Stimulated activated CD4-positive, alpha-beta T cell treated with anti-CD3 and anti-CD28 coated beads, Interleukin-12 subunit alpha, Interleukin-12 subunit beta, amount 100 ng/mL, for 48 hours (primary cell): ENCODE measurements around the gene ARHGEF26.
A peak's percentile ranks its signal among the peaks of the same experiment; 100 is the strongest.
"Not testable (repeated sequence)": the region's sequence is repeated elsewhere in the genome, so short reads cannot be mapped to it uniquely, and the experiment has no call there.

Experiments used
- DNase-seq, 3 donors: peaks; one replicate each; pipeline ENCODE4 v3.0.0-alpha.2; 2020; ENCODE audit warnings: low read depth in 2 of 3, low spot score in 1 of 3

Gene ARHGEF26, protein sequence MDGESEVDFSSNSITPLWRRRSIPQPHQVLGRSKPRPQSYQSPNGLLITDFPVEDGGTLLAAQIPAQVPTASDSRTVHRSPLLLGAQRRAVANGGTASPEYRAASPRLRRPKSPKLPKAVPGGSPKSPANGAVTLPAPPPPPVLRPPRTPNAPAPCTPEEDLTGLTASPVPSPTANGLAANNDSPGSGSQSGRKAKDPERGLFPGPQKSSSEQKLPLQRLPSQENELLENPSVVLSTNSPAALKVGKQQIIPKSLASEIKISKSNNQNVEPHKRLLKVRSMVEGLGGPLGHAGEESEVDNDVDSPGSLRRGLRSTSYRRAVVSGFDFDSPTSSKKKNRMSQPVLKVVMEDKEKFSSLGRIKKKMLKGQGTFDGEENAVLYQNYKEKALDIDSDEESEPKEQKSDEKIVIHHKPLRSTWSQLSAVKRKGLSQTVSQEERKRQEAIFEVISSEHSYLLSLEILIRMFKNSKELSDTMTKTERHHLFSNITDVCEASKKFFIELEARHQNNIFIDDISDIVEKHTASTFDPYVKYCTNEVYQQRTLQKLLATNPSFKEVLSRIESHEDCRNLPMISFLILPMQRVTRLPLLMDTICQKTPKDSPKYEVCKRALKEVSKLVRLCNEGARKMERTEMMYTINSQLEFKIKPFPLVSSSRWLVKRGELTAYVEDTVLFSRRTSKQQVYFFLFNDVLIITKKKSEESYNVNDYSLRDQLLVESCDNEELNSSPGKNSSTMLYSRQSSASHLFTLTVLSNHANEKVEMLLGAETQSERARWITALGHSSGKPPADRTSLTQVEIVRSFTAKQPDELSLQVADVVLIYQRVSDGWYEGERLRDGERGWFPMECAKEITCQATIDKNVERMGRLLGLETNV

DNA sequence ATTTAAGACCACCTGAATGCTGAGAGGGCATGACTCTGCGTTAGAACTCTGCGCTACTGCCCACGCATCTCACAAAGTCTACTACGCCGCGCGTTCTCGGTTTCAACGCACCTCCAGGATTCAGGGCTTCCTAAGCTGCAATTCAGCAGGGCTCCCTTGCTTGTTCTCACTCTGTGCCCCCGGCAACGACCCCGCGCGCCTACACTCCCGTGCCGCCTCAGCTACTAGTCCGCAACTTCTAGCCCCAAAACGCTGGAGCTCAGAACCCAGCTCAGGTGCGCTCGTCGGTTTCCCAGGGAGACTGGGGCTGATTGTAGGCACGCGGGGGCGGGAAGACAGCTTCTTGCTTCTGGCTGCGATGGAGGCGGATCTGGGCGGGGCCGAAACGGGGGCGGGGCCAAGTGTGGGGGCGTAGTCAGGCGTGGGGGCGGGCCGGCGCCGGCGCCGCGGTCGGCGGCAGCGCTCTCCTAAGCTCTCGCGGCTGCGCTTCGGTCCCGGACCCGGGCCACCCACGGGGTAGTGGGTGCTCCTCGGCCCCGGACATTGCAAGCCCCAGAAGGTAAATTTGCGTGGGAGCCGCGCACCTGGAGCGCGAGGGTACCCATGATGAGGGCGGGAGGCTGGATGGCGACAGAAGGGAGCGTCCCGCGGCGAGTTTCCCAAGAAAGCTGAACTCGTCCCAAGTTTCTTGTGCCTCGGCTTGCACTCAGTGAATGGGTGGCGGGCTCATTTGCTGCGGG, at the start of gene ARHGEF26:
Gene ARHGEF26 (plus strand): TSS at position 430 of the 740 bp plus-strand sequence. CDS start 603 bp downstream, outside the sequence.
- peak; percentile 36 to 64 (median 48) for DNase-seq

DNA sequence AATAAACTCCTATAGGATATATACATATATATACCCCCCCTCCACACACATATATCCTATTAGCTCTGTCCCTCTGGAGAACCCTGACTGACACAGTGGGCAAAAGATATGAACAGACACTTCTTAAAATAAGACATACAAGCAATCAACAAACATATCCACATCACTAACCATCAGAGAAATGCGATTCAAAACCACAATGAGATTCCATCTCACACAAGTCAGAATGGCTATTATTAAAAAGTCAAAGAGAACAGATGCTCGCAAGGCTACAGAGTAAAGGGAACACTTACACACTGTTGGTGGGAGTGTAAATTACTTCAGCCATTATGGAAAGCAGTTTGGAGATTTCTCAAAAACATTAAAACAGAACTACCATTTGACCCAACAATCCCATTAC, 46.2 kb upstream of the ARHGEF26 start:
- no peak for DNase-seq

DNA sequence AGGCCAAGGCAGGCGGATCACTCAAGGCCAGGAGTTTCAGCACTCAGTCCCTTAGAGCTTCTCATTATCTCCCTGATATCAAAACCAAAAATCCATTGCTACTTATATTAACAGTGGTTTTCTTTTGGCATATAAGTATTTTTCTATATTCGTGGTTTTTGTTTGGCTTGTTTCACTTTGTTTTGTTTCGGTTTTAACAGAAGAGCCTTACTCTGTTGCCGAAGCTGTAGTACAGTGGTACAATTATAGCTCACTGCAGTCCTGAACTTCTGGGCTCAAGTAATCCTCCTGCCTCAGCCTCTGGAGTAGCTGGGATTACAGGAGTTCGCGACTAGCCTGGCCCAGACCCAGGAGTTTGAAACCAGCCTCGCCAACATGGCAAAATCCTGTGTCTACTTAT, 42.5 kb upstream of the ARHGEF26 start:
- no peak for DNase-seq

DNA sequence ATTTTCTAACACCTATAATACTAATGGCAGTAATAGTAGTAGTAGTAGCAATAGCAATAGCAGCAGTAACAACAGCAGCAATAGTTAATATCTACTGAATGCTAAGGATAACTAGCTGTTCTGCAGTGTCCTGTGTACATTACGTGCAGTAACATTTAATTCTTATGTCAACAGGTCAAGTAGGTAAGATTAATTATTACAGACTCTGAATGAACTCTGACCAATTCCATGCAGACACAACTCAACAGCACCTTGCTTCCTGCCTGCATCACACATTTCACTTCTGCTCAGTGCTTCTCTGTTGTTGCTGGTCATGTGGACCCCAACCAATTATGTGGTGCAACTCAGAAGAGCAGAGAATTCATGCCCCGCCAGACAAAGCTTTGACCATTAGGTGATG, 39.9 kb upstream of the ARHGEF26 start:
- no peak for DNase-seq

DNA sequence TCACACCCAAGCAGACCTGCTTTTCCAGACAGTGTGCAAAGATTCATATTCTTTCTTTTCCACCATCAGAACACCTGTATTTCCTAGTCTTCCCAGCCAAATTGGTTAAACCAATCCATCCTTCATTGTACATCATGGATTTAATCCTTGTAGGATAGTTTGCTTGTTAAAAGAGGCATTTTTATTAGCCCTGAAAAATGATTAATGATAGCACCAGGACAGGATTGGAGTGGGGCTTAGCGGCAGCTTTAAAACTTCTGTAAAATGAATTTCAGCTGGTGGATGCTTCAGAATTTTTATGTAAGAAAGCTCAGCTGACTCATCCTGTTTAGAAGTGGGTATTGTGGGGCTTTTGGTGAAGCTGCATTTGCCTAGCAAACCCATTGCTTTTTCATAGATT, 36.1 kb upstream of the ARHGEF26 start:
- DNase-seq = no peak

DNA sequence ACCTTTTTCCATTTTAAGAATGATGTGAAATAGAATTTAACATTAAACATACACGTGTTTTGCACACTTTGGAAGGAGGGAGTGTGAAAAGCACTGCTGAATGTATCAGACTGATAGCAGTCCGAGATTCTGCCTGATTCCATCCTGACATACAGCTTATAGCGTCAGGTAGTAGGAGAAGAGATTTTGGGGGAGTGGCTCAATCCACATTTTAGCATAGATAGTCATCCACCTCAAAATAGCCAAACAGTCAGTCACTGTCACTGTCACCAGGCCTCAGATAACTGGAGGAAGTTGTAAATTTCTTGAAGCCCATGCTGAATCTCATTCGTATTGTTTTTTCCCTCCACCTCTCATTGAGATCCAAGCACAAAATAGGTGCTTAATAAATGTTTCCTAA, 35.4 kb upstream of the ARHGEF26 start:
- no peak for DNase-seq

DNA sequence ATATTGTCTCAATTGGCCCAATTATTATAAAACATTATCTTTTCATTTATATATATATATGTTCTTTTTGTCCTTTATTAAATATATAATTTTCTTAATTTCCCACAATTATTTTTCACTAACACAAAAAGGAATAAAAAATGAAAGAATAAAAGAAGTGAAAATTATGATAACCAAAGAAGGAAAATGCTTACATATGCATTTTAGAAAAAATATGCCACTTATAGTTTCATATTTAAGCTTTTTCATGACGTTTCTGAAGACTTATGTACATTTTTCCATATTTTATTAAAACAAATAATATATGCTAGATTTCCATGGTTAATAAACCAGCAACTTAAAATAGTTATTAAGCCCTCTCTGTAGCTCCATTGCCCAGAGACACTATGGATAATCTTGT, 34.9 kb upstream of the ARHGEF26 start:
- no peak for DNase-seq

DNA sequence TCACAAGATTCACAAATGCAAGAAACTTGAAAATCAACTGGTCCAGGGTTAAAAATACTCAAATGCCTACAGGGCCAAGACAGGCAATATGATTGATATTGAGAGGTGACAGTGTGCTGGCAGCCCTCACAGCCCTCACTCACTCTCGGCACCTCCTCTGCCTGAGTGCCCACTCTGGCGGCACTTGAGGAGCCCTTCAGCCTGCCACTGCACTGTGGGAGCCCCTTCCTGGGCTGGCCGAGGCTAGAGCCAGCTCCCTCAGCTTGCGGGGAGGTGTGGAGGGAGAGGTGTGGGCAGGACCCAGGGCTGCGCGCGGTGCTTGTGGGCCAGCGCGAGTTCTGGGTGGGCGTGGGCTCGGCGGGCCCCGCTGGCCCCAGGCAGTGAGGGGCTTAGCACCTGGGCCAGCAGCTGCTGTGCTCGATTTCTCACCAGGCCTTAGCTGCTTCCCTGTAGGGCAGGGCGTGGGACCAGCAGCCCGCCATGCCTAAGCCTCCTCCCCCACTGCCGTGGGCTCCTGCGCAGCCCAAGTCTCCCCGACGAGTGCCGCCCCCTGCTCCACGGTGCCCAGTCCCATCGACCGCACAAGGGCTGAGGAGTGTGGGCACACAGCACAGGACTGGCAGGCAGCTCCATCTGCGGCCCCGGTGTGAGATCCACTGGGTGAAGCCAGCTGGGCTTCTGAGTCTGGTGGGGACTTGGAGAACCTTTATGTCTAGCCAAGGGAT, 33.3 kb upstream of the ARHGEF26 start:
- not testable (repeated sequence) for DNase-seq

DNA sequence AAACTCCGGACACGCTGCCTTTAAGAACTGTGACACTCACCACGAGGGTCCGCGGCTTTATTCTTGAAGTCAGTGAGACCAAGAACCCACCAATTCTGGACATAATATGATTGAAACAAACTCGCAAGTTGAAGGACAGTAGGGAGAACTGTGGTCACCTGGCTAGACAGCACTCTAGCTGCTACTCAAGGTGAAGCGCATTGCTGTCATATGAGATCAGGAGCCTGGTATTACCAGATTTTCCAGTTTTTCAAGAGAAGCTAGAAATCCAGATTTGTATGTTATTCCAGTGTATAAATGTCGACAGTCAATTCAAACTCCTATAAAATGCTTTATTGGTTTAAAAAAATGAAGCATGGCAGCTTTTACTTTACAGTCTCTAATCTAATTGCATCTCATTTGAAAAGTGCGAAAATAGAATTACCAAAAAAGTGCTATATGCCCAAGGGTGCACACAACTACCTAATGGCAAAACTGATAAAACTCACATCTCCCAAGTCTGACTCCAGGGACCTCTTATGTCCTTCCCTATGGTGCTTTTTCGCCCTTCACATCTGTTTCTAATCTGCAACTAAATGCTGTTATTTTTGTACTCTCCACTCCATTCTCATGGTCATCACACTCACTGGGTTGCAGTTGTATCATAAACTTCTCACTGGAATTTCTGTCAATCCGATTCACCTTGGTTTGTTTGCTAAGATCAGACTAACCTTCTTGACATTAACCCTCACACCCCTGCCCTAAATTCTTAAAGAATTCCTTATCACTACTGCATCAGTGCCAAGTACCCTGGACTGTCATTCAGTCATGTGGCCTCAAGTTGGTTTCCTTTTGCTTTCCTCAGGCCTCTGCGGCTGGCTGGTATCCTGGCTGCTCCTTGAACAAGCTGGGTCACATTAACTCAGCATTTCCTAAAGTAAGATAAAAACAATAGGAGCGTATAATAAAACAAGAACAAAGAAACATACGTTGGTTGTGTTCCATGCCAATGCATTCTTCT, 31.5 kb upstream of the ARHGEF26 start:
- no peak for DNase-seq

DNA sequence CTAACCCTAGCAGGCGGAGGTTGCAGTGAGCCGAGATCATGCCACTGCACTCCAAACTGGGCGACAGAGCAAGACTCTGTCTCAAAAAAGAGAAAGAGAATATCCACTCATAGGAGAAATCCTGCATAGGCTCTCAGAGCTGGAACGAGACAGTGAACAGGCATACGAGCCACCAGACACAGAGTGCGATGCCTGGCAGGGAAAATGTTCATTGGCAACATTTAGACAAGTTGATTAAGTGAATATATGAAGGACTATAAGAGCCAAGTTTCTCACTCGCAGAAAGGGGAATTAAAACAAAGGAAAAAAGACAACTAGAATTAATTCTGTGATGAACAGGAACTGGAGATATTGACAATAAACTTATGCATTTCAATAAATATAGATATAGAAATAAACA, 27.1 kb upstream of the ARHGEF26 start:
- DNase-seq = no peak

DNA sequence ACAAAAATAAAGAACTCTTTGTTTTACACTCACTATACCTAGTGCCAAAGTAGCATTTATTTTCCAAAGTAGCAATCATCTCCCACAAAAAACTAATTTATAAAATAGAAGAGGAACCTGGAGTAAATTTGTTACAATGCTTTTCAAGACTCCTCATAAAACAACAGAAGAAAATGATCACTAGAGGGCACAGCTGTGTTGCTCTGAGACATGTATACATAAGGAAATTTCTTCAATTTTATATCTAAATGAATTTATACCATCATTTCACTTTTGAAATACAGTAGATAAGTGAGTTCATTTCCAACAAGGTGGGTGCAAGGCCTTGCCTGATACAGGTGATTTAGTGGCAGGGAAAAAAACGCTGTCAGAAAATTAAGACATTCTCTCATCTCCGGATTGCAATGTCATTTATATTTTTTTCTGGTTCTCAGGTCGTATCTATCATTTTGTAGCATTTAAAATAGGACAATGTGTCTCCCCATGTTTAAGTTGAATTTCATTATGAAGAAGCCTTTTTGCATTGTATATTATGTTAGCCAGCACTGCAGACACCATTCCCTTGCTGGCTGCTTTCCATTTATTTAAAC, 25.3 kb upstream of the ARHGEF26 start:
- no peak for DNase-seq

DNA sequence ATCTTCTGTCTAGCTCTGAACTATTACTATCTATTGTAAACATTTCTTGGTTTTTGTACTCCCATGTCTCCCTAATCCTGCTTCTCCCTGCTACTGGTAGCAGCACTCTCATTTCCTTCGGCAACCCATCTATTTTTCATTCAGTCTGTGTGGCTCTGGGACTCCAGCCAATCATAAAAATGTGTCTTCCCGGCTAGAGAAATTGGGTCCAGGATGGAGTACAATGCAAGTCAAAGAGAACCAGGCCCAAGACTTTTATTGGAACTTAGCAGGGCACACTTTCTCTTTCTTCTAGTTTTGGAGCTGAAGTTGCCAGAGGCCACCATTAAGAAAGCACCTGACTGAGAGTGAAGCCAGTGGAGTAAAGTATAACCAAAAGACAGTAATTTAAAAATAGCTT, 22.8 kb upstream of the ARHGEF26 start:
- DNase-seq = no peak

DNA sequence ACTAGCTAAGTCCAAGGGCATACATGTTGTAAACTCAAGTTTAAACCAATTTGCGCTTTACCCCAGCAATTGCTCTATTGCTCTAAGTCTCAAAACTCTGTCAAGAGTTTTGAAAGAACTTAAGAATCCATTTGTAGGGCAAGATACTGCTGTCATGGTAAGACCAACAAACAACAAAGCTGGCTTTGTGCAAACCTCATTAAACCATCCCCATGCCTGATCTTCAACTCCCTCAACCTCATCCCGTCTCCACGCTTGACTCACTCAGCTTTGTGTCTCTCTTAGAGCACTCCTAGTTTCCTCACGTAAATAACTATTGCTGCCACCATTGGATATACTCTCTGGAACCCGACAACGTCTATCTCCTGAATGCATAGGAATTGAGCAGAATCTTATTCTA, 20.6 kb upstream of the ARHGEF26 start:
- no peak for DNase-seq

DNA sequence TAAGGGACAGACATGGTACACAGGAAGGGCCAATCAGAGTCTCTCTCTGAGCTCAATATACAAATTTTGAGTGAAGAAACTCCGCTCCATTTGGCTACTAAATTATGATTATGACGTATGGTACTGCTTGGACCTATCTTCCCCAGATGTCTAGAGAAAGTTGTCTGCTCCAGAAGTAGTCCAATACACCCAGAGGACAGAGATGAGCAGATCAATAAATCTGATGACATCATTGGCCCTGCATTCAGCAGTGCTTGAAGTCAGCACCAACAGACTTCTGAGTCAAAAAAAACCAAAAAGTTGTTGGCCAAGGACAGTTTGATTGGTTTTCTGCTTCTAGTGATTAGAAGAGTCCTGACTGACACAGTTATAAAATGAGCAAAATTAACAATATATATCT, 19.9 kb upstream of the ARHGEF26 start:
- no peak for DNase-seq

DNA sequence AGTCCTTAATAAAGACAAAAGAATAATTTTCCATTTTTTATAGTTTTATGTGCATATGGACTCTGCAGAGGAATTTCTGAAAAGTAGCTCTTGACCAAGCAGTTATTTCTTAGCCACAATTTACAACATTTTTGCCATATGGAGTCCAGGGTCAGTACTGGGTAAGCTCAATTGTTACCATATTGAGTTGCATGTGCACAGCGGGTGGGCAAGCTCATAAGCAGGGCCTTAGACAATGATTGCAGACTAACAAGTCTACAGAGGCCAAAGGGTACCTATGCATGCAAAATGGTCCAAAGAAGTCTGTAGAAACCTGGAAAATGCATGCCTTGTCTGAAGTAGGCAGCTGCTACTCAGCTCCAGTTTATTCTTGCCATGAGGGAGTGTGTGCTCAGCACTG, 19.0 kb upstream of the ARHGEF26 start:
- no peak for DNase-seq

DNA sequence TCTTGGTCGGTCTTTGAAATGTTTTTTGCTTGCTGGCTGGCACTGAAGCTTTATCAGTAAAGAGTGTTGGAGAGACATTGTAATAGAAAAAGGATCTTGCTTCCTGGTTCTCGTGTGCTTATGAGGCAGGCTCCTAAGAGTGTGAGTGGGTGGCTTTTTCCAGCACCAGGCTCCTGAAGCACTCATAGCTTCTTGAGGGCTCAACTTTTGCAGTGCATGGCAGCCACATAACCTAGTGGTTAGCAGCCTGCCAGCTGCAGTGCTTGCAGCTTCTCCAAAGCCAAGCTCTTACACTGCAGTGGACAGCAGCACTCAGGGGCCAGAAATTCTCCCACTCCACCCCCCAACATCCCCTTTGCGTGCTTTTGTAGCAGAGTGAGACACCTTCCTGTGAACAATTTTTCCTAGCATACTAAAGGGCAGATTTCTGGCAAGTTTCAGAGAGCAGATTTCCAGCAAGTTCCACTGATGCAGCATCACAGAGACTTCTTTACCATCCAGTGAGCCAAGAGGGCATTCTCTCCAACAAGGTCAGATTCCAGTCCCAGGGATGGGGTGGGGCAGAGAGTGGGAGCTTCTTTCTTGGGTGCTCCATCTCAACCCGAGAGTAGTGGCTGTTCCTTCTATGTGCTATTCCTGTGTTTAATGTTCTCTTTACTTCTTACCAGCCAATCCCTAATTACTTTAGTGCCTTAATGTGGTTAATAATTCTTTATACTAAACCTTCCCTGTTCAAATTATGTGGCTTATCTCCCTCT, 15.8 kb upstream of the ARHGEF26 start:
- no peak for DNase-seq

DNA sequence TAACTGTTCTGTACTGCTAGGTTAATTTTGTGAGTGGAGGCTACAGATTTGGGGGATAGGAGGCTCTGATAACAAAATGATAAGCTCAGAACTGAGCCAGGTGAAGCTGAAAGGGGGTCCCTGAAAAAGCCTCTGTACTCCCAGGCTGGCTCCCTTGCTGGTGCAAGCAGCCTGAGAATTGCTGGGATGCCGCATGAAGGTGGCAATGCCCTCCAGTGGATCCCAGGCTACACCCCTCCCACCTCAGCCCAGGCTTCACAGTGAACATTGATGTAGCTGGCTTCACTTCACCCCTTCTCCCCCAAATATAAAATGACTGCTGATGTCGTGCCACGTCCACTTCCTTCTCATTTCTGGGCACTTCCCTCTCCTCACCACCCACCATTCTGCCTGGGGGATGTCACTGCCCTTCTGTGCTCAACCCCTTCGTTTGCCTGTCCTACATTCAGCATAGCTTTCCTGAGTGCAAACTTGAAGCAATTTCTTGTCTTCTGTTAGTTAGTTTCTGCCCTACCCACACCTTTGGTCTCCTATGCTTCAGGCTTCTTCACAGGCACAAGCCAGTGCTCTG, 9.7 kb upstream of the ARHGEF26 start:
- DNase-seq = no peak

DNA sequence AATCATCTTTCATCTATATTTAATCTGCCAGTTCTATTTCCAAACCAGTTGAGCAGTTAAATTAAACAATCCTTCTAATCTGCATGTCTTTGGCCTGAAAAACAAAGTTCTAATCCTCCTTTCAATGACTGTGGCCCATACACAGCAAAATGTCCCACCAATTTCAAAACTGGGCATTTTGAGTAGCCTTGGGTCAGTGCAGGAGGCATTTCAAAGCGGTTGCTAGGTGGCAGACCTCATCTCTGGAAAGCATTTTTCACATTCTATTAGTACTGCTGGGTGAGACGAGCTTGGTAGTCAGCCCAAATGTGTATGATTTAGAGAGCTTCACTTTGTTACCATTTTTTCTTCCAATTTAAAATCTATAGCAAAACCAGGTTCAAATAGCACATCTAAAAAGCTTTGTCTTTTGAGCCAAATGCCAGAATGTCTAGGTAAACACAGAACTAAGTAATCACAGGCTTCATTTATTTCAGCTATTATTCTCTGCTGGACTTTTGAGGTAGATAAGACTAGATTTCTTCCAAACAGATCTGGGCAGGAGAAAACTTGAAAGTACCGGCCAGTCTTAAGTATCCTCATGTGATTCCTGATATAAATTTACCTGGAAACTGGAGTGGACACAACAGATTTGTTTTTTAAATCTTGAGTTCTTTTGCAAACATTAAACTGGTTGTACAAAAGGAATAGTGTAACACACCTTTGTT, 8.9 kb upstream of the ARHGEF26 start:
- DNase-seq = no peak
